HG02571 (cell line): ENCODE measurements around the gene PALMD.

Source experiments
- ATAC-seq: cut with Tn5 transposase; IDR thresholded peaks from one replicate; pipeline ENCODE4 v1.9.1; 2021; ENCODE audit warnings: mild to moderate bottlenecking, moderate library complexity; ENCODE audit not compliant: unreplicated experiment

The PALMD gene

GRCh38 chr1:99657213-99658030, 11.5 kb downstream of the PALMD start:
- no peak for ATAC-seq

- ATAC-seq = no peak
These were observed 12.0 kb downstream of the PALMD start for GRCh38 chr1:99658031-99658290.

- no peak for ATAC-seq
These were observed 13.9 kb downstream of the PALMD start for GRCh38 chr1:99659755-99660210.

GRCh38 chr1:99660496-99660895, 14.6 kb downstream of the PALMD start:
- ATAC-seq = no peak

GRCh38 chr1:99661780-99662179, 15.9 kb downstream of the PALMD start:
- ATAC-seq = no peak

- no peak for ATAC-seq
These were observed 16.7 kb downstream of the PALMD start for GRCh38 chr1:99662539-99663080.

GRCh38 chr1:99663501-99663900, 17.6 kb downstream of the PALMD start:
- no peak for ATAC-seq

- no peak for ATAC-seq
These were observed 19.3 kb downstream of the PALMD start for GRCh38 chr1:99665212-99665611.

GRCh38 chr1:99669376-99669775, 23.5 kb downstream of the PALMD start:
- no peak for ATAC-seq

- no peak for ATAC-seq
These were observed 23.9 kb downstream of the PALMD start for GRCh38 chr1:99669821-99670220.

- no peak for ATAC-seq
These were observed 24.7 kb downstream of the PALMD start for GRCh38 chr1:99670583-99670982.

- ATAC-seq = no peak
These were observed 26.1 kb downstream of the PALMD start for GRCh38 chr1:99672038-99672437.

- no peak for ATAC-seq
These were observed 26.8 kb downstream of the PALMD start for GRCh38 chr1:99672530-99673213.

GRCh38 chr1:99673315-99673714, 27.4 kb downstream of the PALMD start:
- ATAC-seq = no peak

GRCh38 chr1:99674115-99675064, 28.5 kb downstream of the PALMD start:
- no peak for ATAC-seq

- ATAC-seq = no peak
These were observed 29.4 kb downstream of the PALMD start for GRCh38 chr1:99675292-99675691.

- no peak for ATAC-seq
These were observed 30.1 kb downstream of the PALMD start for GRCh38 chr1:99675994-99676393.

- ATAC-seq = no peak
These were observed 31.0 kb downstream of the PALMD start for GRCh38 chr1:99676876-99677275.

- no peak for ATAC-seq
These were observed 31.5 kb downstream of the PALMD start for GRCh38 chr1:99677416-99677815.

- no peak for ATAC-seq
These were observed 34.4 kb downstream of the PALMD start for GRCh38 chr1:99680270-99680669.

- no peak for ATAC-seq
These were observed 35.7 kb downstream of the PALMD start for GRCh38 chr1:99681583-99681982.
